ENCODE results near the gene LY6G6C. TPM values are rescaled to one million over a fixed set of nuclear protein-coding genes. Genes with fewer than 3 reads are reported as not detected.

The LY6G6C gene
- total and polyA plus RNA-seq, 2 of the 13 experiments (the other 11 are each of a cell fraction or from before 2014, with no cell fraction given) = 0.15 TPM; not detected in 1

DNA sequence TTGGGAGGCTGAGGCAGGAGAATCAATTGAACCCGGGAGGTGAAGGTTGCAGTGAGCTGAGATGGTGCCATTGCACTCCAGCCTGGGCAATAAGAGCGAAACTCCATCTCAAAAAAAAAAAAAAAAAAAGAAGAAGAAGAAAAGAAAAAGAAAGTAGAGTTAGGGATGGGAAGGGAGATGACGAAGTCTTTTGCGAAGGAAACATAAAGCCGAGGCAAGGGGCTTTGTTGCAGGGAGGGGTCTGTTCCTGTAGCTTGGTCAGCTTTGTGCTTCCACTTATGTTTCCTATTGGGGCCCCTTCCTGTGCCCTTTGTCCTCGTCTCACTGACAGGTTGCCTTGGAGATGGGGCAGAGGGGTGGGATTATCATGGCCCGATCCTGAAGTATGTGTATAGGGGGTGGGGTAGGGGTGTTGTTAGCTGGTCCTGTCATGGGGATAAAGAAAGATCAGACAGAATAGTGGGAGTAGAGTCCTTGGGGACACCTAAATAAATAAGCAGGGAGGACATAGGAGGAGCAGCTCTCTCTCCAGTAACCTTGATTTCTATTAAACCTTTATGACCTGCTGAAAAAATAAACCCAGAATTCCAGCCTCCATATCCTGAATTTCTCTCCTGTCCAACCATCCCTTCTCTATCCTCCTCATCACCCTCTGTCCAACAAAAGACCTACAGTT, 15.9 kb upstream of the LY6G6C start (continued):
- no peak for TF ChIP-seq ZNF672 (CRISPR knock-in tag; IDR thresholded peaks at IDR 0.05)
- no peak for TF ChIP-seq ZNF124 (CRISPR knock-in tag; IDR thresholded peaks at IDR 0.05)
- TF ChIP-seq, protein P1, sequence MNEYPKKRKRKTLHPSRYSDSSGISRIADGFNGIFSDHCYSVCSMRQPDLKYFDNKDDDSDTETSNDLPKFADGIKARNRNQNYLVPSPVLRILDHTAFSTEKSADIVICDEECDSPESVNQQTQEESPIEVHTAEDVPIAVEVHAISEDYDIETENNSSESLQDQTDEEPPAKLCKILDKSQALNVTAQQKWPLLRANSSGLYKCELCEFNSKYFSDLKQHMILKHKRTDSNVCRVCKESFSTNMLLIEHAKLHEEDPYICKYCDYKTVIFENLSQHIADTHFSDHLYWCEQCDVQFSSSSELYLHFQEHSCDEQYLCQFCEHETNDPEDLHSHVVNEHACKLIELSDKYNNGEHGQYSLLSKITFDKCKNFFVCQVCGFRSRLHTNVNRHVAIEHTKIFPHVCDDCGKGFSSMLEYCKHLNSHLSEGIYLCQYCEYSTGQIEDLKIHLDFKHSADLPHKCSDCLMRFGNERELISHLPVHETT (CRISPR knock-in tag; conservative IDR thresholded peaks at IDR 0.05) = 0 out of 2 replicates have a peak, but pooled peaks have one; percentile 19
- TF ChIP-seq, protein P2, sequence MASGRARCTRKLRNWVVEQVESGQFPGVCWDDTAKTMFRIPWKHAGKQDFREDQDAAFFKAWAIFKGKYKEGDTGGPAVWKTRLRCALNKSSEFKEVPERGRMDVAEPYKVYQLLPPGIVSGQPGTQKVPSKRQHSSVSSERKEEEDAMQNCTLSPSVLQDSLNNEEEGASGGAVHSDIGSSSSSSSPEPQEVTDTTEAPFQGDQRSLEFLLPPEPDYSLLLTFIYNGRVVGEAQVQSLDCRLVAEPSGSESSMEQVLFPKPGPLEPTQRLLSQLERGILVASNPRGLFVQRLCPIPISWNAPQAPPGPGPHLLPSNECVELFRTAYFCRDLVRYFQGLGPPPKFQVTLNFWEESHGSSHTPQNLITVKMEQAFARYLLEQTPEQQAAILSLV (CRISPR knock-in tag; IDR thresholded peaks at IDR 0.05; ENCODE audit: borderline replicate concordance) = no peak
- TF ChIP-seq BCL6 (CRISPR knock-in tag; IDR thresholded peaks at IDR 0.05) = peak; percentile 88
- TF ChIP-seq KDM5A (IDR thresholded peaks at IDR 0.05; ENCODE audit: borderline replicate concordance, low read length) = no peak
- TF ChIP-seq FOXO1 (CRISPR knock-in tag; IDR thresholded peaks at IDR 0.05) = peak; percentile 60; the same call in 1 of the 2 replicates
- peak; percentile 72 for TF ChIP-seq MED8 (CRISPR knock-in tag; IDR thresholded peaks at IDR 0.05; ENCODE audit: insufficient replicate concordance)
- TF ChIP-seq MAFF (IDR thresholded peaks at IDR 0.05; ENCODE audit: low read depth, low read length) = no peak
- 0 out of 2 replicates have a peak, but pooled peaks have one; percentile 45 for TF ChIP-seq ZNF557 (CRISPR knock-in tag; IDR thresholded peaks at IDR 0.05)
- TF ChIP-seq ELF3 (CRISPR knock-in tag; IDR thresholded peaks at IDR 0.05) = peak; percentile 62; the same call in 1 of the 2 replicates
- TF ChIP-seq ZNF275 (CRISPR knock-in tag; IDR thresholded peaks at IDR 0.05; ENCODE audit: borderline replicate concordance) = no peak
- TF ChIP-seq, protein P3, sequence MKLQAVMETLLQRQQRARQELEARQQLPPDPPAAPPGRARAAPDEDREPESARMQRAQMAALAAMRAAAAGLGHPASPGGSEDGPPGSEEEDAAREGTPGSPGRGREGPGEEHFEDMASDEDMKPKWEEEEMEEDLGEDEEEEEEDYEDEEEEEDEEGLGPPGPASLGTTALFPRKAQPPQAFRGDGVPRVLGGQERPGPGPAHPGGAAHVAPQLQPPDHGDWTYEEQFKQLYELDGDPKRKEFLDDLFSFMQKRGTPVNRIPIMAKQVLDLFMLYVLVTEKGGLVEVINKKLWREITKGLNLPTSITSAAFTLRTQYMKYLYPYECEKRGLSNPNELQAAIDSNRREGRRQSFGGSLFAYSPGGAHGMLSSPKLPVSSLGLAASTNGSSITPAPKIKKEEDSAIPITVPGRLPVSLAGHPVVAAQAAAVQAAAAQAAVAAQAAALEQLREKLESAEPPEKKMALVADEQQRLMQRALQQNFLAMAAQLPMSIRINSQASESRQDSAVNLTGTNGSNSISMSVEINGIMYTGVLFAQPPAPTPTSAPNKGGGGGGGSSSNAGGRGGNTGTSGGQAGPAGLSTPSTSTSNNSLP (IDR thresholded peaks at IDR 0.05; ENCODE audit: low read depth, low read length) = peak; percentile 86
- TF ChIP-seq, protein P4, sequence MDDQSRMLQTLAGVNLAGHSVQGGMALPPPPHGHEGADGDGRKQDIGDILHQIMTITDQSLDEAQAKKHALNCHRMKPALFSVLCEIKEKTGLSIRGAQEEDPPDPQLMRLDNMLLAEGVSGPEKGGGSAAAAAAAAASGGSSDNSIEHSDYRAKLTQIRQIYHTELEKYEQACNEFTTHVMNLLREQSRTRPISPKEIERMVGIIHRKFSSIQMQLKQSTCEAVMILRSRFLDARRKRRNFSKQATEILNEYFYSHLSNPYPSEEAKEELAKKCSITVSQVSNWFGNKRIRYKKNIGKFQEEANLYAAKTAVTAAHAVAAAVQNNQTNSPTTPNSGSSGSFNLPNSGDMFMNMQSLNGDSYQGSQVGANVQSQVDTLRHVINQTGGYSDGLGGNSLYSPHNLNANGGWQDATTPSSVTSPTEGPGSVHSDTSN (CRISPR knock-in tag; IDR thresholded peaks at IDR 0.05; ENCODE audit: borderline replicate concordance) = 0 out of 2 replicates have a peak, but pooled peaks have one; percentile 25
- TF ChIP-seq SMAD3 (CRISPR knock-in tag; IDR thresholded peaks at IDR 0.05) = no peak
- TF ChIP-seq ZSCAN22 (CRISPR knock-in tag; IDR thresholded peaks at IDR 0.05) = no peak
- TF ChIP-seq PRPF4 (IDR thresholded peaks at IDR 0.05; ENCODE audit: low read depth, low read length, poor library complexity, severe bottlenecking) = peak; percentile 87
- TF ChIP-seq NFKBIZ (CRISPR knock-in tag; IDR thresholded peaks at IDR 0.05) = peak; percentile 61; the same call in 1 of the 2 replicates
- TF ChIP-seq BCL3 (CRISPR knock-in tag; IDR thresholded peaks at IDR 0.05) = no peak
- TF ChIP-seq GABPB1 (CRISPR knock-in tag; IDR thresholded peaks at IDR 0.05) = peak; percentile 49; the same call in 1 of the 2 replicates
- peak; percentile 75; the same call in 1 of the 2 replicates for TF ChIP-seq FOXK1 (CRISPR knock-in tag; IDR thresholded peaks at IDR 0.05; ENCODE audit: borderline replicate concordance, low read depth)
- no peak for TF ChIP-seq PHB2 (IDR thresholded peaks at IDR 0.05; ENCODE audit: partially characterized antibody)

Data from HepG2 (cell line).